GM23338 (cell line): Measurements from ENCODE around the gene SLC9C2. TPM values are rescaled to one million over a fixed set of nuclear protein-coding genes. Genes with fewer than 3 reads are reported as not detected.
"Not testable (repeated sequence)": the region's sequence is repeated elsewhere in the genome, so short reads cannot be mapped to it uniquely, and the experiment has no call there.

Experiments
- ATAC-seq: fragments of 200-7000 bp; cut with Tn5 transposase; 3 replicates; pipeline ENCODE4 v1.9.1; 2020
- DNase-seq: peaks from one replicate; pipeline ENCODE4 v3.0.0-alpha.2; 2015; ENCODE audit warnings: low spot score
- H2AFZ ChIP-seq: fragments of 200-600 bp; sonication (generic); 2 replicates; pipeline ENCODE4 v1.8.0; 2016; ENCODE audit warnings: antibody characterized with exemption, mild to moderate bottlenecking, moderate library complexity
- H3F3A ChIP-seq: fragments of 200-600 bp; sonication (generic); replicated peaks from 2 replicates; pipeline ENCODE4 v1.8.0; 2017; ENCODE audit warnings: antibody characterized with exemption, mixed run types, low read depth
- H3K27ac ChIP-seq: fragments of 200-600 bp; sonication (generic); 2 replicates; pipeline ENCODE4 v1.6.1; 2016; ENCODE audit warnings: low read depth
- H3K27me3 ChIP-seq: fragments of 200-600 bp; sonication (generic); 2 replicates; pipeline ENCODE4 v1.8.0; 2016; ENCODE audit warnings: mild to moderate bottlenecking, mixed run types, moderate library complexity; ENCODE audit not compliant: insufficient read depth
- H3K36me3 ChIP-seq: fragments of 200-600 bp; sonication (generic); 2 replicates; pipeline ENCODE4 v1.8.0; 2016; ENCODE audit warnings: mild to moderate bottlenecking; ENCODE audit not compliant: insufficient read depth
- H3K4me1 ChIP-seq: fragments of 200-600 bp; sonication (generic); 2 replicates; pipeline ENCODE4 v1.8.0; 2016; ENCODE audit warnings: mild to moderate bottlenecking, moderate library complexity; ENCODE audit not compliant: insufficient read depth
- H3K4me2 ChIP-seq: fragments of 200-600 bp; sonication (generic); 2 replicates; pipeline ENCODE4 v1.7.1; 2017; ENCODE audit warnings: mixed run types
- H3K4me3 ChIP-seq: fragments of 200-600 bp; sonication (generic); 2 replicates; pipeline ENCODE4 v1.6.1; 2016; ENCODE audit warnings: mixed run types
- H3K79me2 ChIP-seq: fragments of 200-600 bp; sonication (generic); replicated peaks from 2 replicates; pipeline ENCODE4 v1.8.0; 2017; ENCODE audit warnings: mild to moderate bottlenecking; ENCODE audit not compliant: insufficient read depth
- H3K9me2 ChIP-seq: fragments of 200-600 bp; sonication (generic); 2 replicates; pipeline ENCODE4 v1.8.0; 2017; ENCODE audit not compliant: insufficient read depth
- H4K20me1 ChIP-seq: fragments of 200-600 bp; sonication (generic); replicated peaks from 2 replicates; pipeline ENCODE4 v1.8.0; 2017; ENCODE audit warnings: mild to moderate bottlenecking; ENCODE audit not compliant: insufficient read depth
- H3K27ac Mint-ChIP-seq: 2 replicates; pipeline ENCODE4 v1.8.0; 2020; ENCODE audit warnings: inconsistent platforms, mild to moderate bottlenecking, moderate library complexity, mixed read lengths
- H3K27me3 Mint-ChIP-seq: 3 replicates; pipeline ENCODE4 v1.8.0; 2022; ENCODE audit warnings: low read depth, mild to moderate bottlenecking, moderate library complexity, mixed read lengths, inconsistent platforms; ENCODE audit not compliant: insufficient read depth, poor library complexity
- H3K36me3 Mint-ChIP-seq: 3 replicates; pipeline ENCODE4 v1.8.0; 2021; ENCODE audit warnings: low read depth, mild to moderate bottlenecking, inconsistent platforms, moderate library complexity, mixed read lengths
- H3K4me1 Mint-ChIP-seq: 3 replicates; pipeline ENCODE4 v1.8.0; 2020; ENCODE audit warnings: mild to moderate bottlenecking, inconsistent platforms, mixed read lengths
- H3K4me3 Mint-ChIP-seq: 3 replicates; pipeline ENCODE4 v1.8.0; 2021; ENCODE audit warnings: moderate library complexity, mild to moderate bottlenecking, inconsistent platforms, mixed read lengths
- H3K9me3 Mint-ChIP-seq: 3 replicates; pipeline ENCODE4 v1.8.0; 2020; ENCODE audit warnings: moderate library complexity, mild to moderate bottlenecking, inconsistent platforms, mixed read lengths
- NANOG ChIP-seq: IDR thresholded peaks from 2 replicates; pipeline ENCODE4 v1.6.1; 2016; ENCODE audit warnings: antibody characterized with exemption, borderline replicate concordance
- POLR2AphosphoS5 ChIP-seq: IDR thresholded peaks from 2 replicates; pipeline ENCODE4 v1.6.1; 2016; ENCODE audit warnings: antibody characterized with exemption, low read depth
- ZNF331 ChIP-seq: fragments of 250-450 bp; sonication (Bioruptor Pico); IDR thresholded peaks from 2 replicates; pipeline ENCODE4 v1.5.0; 2020; ENCODE audit warnings: low read depth, mild to moderate bottlenecking, moderate library complexity
- polyA plus RNA-seq: library from polyadenylated mRNA; unstranded; fragments of >200 nt; fragmentation: Nextera tagmentation; extraction: Ambion mirVana; gene quantifications from 2 replicates; pipeline ENCODE4 v1.2.1, GENCODE V29; 2016
- total RNA-seq: library from RNA; depleted of rRNA; stranded (reverse); fragments of >200 nt; shearing (Covaris generic); gene quantifications from 2 replicates; pipeline ENCODE4 v1.2.3, GENCODE V29; 2014
- TF ChIP-seq, protein P1 (sequence below): fragments of 250-450 bp; sonication (Bioruptor Pico); IDR thresholded peaks from 2 replicates; pipeline ENCODE4 v1.5.0; 2020; ENCODE audit warnings: mild to moderate bottlenecking, moderate library complexity

The SLC9C2 gene
- total and polyA plus RNA-seq, 2 experiments from 2014 or later, result not detected

DNA sequence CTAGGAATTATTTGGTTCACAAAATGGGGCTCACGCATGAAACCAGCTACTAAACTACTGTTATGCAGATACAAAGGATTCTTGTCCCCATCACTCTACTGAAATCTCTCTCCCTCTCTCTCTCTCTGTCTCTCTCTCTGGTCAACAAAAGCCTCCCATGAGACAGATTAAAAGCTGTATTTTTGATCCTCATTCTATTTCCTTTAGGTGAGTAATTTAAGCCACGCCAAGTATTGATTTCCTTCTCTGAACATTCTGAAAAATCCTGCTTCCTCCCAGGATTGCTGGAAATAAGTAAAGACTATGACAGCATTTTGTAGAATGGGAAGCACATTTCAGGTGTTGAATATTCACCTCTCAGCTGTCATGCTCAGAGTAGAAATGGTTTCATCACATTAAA is 82.1 kb downstream of the SLC9C2 start (continued):
- TF ChIP-seq, protein P1, sequence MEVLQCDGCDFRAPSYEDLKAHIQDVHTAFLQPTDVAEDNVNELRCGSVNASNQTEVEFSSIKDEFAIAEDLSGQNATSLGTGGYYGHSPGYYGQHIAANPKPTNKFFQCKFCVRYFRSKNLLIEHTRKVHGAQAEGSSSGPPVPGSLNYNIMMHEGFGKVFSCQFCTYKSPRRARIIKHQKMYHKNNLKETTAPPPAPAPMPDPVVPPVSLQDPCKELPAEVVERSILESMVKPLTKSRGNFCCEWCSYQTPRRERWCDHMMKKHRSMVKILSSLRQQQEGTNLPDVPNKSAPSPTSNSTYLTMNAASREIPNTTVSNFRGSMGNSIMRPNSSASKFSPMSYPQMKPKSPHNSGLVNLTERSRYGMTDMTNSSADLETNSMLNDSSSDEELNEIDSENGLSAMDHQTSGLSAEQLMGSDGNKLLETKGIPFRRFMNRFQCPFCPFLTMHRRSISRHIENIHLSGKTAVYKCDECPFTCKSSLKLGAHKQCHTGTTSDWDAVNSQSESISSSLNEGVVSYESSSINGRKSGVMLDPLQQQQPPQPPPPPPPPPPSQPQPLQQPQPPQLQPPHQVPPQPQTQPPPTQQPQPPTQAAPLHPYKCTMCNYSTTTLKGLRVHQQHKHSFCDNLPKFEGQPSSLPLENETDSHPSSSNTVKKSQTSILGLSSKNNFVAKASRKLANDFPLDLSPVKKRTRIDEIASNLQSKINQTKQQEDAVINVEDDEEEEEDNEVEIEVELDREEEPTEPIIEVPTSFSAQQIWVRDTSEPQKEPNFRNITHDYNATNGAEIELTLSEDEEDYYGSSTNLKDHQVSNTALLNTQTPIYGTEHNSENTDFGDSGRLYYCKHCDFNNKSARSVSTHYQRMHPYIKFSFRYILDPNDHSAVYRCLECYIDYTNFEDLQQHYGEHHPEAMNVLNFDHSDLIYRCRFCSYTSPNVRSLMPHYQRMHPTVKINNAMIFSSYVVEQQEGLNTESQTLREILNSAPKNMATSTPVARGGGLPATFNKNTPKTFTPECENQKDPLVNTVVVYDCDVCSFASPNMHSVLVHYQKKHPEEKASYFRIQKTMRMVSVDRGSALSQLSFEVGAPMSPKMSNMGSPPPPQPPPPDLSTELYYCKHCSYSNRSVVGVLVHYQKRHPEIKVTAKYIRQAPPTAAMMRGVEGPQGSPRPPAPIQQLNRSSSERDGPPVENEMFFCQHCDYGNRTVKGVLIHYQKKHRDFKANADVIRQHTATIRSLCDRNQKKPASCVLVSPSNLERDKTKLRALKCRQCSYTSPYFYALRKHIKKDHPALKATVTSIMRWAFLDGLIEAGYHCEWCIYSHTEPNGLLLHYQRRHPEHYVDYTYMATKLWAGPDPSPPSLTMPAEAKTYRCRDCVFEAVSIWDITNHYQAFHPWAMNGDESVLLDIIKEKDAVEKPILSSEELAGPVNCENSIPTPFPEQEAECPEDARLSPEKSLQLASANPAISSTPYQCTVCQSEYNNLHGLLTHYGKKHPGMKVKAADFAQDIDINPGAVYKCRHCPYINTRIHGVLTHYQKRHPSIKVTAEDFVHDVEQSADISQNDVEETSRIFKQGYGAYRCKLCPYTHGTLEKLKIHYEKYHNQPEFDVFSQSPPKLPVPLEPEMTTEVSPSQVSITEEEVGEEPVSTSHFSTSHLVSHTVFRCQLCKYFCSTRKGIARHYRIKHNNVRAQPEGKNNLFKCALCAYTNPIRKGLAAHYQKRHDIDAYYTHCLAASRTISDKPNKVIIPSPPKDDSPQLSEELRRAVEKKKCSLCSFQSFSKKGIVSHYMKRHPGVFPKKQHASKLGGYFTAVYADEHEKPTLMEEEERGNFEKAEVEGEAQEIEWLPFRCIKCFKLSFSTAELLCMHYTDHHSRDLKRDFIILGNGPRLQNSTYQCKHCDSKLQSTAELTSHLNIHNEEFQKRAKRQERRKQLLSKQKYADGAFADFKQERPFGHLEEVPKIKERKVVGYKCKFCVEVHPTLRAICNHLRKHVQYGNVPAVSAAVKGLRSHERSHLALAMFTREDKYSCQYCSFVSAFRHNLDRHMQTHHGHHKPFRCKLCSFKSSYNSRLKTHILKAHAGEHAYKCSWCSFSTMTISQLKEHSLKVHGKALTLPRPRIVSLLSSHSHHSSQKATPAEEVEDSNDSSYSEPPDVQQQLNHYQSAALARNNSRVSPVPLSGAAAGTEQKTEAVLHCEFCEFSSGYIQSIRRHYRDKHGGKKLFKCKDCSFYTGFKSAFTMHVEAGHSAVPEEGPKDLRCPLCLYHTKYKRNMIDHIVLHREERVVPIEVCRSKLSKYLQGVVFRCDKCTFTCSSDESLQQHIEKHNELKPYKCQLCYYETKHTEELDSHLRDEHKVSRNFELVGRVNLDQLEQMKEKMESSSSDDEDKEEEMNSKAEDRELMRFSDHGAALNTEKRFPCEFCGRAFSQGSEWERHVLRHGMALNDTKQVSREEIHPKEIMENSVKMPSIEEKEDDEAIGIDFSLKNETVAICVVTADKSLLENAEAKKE (CRISPR knock-in tag), result no peak

DNA sequence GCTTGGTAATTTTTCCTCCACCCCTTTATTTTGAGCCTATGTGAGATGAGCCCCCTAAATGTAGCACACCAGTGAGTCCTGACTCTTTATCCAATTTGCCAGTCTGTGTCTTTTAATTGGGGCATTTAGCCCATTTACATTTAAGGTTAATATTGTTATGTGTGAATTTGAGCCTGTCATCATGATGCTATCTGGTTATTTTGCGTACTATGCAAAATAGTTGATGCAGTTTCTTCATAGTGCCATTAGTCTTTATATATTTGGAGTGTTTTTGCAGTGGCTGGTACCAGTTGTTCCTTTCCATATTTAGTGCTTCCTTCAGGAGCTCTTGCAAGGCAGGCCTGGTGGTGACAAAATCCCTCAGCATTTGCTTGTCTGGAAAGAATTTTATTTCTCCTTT is 88.4 kb downstream of the SLC9C2 start:
- not testable (repeated sequence) for H3K4me3 Mint-ChIP-seq, H3K27me3 Mint-ChIP-seq

DNA sequence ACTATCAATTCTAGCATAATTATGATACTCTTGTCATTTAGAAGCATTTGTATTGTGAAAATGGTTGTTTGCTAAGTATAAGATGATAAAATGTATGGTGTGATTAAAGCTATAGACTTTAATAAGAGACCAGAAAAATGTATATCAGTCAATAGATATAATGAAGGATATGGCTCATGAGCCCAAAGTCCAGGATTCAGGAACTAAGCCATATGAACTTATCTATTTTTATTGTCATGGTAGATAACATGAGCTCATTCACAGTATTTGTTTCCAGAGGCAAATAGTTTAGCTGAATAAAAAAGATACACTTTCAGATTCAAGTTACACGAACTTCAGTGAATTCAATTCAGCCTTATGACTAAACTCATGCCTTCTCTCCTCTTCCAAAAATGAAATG is 93.1 kb downstream of the SLC9C2 start:
- H3K4me3 Mint-ChIP-seq, result no peak overlapping the region
- peaks cover 19% of the 10 kb centered on the region for H3K4me1 Mint-ChIP-seq
- H3K36me3 Mint-ChIP-seq, result no peaks in the 10 kb centered on the region
- TF ChIP-seq, protein P1 (CRISPR knock-in tag), result no peak
- TF ChIP-seq NANOG (no peak), POLR2AphosphoS5 (no peak), ZNF331 (CRISPR knock-in tag) (no peak)

More for the DNA sequence above, 88.4 kb downstream of the SLC9C2 start:
- H2AFZ ChIP-seq, H3K9me2 ChIP-seq, DNase-seq, H3K4me2 ChIP-seq, H3K27me3 ChIP-seq, H3K4me3 ChIP-seq, H3K36me3 ChIP-seq, H3K27ac ChIP-seq, H3K27ac Mint-ChIP-seq, H3F3A ChIP-seq, H3K79me2 ChIP-seq, H3K9me3 Mint-ChIP-seq, H3K36me3 Mint-ChIP-seq, H4K20me1 ChIP-seq, ATAC-seq: not testable (repeated sequence)
- peaks cover 11% of the 10 kb centered on the region; the same call in 2 of the 3 replicates for H3K4me1 Mint-ChIP-seq
- peaks cover 17% of the 10 kb centered on the region for H3K4me1 ChIP-seq

More for the DNA sequence above, 93.1 kb downstream of the SLC9C2 start:
- Histone ChIP-seq H3K4me3 (no peak overlapping the region), H3K27ac (no peak overlapping the region), H3K4me1 (peaks cover 17% of the 10 kb centered on the region), H3F3A (no peaks in the 10 kb centered on the region), H2AFZ (no peak overlapping the region), H3K79me2 (no peaks in the 10 kb centered on the region), H3K36me3 (no peaks in the 10 kb centered on the region), H3K9me2 (peaks cover 3% of the 10 kb centered on the region; the same call in 1 of the 2 replicates), H3K27me3 (no peaks in the 10 kb centered on the region), H4K20me1 (no peaks in the 10 kb centered on the region), H3K4me2 (no peak overlapping the region)
- ATAC-seq, result no peak
- DNase-seq, result no peak
- Mint-ChIP-seq H3K27ac (no peak overlapping the region; the same call in 1 of the 2 replicates), H3K9me3 (no peaks in the 10 kb centered on the region; the same call in 2 of the 3 replicates), H3K27me3 (peaks cover under 1% of the 10 kb centered on the region)
